ENCODE results near the gene MPI.
"Not testable (repeated sequence)": the region's sequence is repeated elsewhere in the genome, so short reads cannot be mapped to it uniquely, and the experiment has no call there.

Gene MPI

GRCh38 chr15:74920456-74920855 is 30.6 kb downstream of the MPI start:
- DNase-seq (ENCODE audit: insufficient read length, low spot score) (no peak), FAIRE-seq (no peak)

DNA sequence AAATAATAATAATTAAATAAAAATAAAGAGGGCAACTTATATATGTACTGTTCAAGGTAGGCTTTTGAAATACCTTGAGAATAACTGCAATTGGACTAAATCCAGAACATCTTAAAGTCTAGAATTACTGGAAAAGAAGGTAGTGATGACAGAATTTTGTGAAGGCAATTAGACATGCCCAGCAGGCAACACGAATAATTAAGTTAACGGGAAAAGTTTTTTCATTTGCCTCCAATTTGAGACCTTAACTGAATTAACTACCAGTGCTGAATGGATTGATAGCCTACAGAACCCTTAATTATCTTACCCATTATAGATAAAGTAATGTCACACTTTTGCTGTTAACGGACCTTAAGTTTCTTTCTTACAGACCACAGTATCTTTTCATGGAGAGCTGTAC is 34.7 kb downstream of the MPI start:
- no peak for FAIRE-seq
- no peak for DNase-seq (ENCODE audit: insufficient read length, low spot score)

- FAIRE-seq (no peak), DNase-seq (ENCODE audit: insufficient read length, low spot score) (no peak)
Measured at GRCh38 chr15:74928771-74929198, 38.9 kb downstream of the MPI start.

- no peak for DNase-seq (ENCODE audit: insufficient read length, low spot score)
- FAIRE-seq: peak; percentile 14
Measured at GRCh38 chr15:74933573-74933972, 43.7 kb downstream of the MPI start.

GRCh38 chr15:74935193-74935592 is 45.4 kb downstream of the MPI start:
- not testable (repeated sequence) for FAIRE-seq; DNase-seq (ENCODE audit: insufficient read length, low spot score)

DNA sequence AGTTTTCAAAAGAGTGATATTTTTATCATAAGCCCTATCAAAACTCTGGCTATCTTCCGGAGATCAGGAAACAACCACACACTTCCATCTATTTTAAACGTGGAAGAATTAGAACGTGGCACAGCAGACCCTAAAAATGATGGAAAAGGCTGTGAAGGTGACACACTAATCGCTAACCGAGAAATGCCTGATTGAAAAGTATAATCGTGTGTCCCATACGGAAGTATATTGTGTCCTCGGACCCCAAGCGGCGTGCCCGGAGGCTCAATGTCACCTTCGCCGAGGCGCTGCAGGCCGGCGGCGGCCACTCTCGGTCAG is 47.4 kb downstream of the MPI start:
- FAIRE-seq: peak; percentile 18
- DNase-seq (ENCODE audit: insufficient read length, low spot score): no peak

DNA sequence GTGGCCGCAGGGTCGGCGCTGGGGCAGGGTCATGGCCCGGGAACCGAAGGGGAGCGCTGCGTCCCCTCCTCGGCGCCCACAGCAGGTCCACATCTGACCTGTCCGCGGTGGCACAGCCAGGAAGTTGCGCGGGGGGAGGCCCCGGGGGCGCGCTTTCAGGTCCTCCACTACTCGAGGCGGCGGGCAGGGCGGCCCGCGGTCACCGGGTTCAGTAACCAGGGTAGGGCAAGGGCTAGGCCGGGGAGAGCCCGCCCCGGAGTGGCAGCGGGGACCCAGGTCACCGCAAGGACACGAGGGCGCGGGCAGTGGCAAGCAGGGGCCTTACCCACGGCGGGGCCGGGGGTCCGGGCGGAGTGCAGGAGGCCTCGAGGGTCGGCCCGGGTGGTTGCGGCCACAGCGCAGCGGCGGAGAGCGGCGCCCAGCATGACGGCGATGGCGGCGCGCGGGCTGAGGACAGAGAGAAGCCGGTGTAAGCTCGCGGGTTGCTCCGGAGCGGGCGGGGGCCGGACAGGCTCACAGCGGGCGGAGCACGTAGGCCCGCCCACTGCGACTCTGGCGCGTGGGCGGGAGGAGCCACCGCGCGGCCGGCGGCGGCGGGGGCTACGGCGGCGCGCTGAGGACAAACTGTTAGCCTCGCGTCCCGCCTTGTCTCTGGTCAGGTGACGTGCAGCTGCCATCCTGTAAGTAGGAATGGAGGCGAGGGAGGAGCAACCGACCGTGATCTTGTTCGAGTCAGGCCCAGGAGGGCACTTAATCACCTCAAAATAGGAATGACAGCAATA is 47.9 kb downstream of the MPI start, which contains the start of gene COX5A:
TSS of gene COX5A (minus strand) at position 484 of the 782 bp plus-strand sequence. CDS start at position 425, 59 bp downstream.
- peak; percentile 78 for DNase-seq (ENCODE audit: insufficient read length, low spot score)
- FAIRE-seq: peak; percentile 90

DNA sequence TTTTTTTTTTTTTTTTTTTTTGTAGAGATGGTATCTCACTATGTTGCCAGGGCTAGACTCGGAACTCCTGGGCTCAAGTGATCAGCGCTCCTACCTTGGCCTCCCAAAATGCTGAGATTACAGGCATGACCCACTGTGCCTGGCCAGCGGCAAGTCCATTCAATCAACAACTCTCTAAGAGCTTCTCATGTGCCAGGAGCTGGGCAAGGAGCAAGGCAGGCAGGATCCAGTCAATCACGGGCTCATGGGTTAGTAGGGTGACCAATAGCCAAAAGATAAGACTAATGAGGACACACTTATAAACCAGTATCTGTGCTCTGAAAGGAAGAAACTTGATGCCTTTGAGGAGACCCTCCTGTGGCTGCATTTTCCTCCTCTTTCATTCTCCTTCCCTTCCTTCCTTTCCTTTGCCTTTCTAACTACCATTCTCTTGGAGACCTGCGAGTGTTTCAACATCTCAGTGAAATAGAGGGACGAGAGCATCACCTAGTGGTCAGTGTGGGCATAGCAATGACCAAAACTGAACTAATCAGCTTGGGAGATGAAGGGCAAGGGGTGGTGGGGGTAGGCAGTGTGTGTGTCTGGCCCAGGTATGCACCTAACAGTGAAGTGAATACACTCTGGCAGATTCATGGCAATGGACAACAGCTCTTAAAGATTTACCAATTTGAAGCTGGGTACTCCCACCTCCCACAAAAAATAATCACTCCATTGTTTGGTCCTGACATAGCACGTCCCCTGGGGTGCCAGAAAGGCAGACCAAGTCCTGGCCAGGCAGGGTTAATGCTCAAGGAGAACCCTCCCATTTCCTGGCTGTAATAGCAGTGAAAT is 60.5 kb downstream of the MPI start:
- FAIRE-seq (peak; percentile 86), DNase-seq (ENCODE audit: insufficient read length, low spot score) (no peak)

GRCh38 chr15:74951006-74951405 is 61.2 kb downstream of the MPI start:
- FAIRE-seq (no peak), DNase-seq (ENCODE audit: insufficient read length, low spot score) (no peak)
